T-helper 2 cell (primary cell): ENCODE measurements around the gene LRBA.
"Not testable (repeated sequence)": the region's sequence is repeated elsewhere in the genome, so short reads cannot be mapped to it uniquely, and the experiment has no call there.

Experiments
- DNase-seq, 5 experiments: peaks; one replicate each; pipeline versions ENCODE4 v3.0.0 to v3.0.0-alpha.2; 2012 to 2022

Gene LRBA

DNA sequence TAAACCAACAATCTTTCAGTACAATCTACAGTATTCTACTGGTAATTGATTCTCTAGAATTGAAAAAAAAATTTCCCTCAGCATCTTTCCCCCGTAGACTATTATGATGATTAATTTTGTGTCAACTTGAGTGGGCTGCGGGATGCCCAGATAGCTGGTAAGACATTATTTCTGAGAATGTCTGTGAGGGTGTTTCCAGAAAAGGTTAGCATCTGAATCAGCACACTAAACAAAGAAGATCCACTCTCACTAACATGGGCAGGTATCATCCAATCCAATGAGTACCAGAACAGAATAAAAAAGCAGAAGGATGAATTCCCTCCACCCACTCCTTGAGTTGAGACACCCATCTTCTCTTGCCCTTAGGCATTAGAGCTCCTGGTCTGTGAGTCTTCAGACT lies 619.2 kb downstream of the LRBA start:
- peak in 1 of 5 experiments; percentile 73 for DNase-seq

- no peak for DNase-seq
Measured at GRCh38 chr4:150394046-150394445, 621.0 kb downstream of the LRBA start.

DNA sequence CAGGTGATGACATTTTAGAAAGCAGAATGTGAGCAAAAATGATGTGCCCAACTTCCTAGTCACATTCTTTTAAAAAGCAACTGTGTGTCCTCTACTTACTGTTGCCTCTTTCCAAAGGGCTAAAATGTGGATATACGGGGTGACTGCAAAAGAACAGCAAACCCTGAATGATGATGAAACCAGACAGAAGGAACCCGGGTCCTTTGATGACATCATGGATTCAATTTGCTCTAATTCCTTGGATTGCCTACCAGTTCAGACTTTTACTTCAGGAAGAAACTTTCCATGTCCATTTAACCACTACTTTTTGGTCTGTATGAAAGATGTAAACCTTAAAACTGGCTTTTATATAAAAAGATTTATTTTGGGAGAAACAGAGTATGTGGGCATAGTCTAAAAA lies 624.0 kb downstream of the LRBA start:
- DNase-seq = no peak

DNA sequence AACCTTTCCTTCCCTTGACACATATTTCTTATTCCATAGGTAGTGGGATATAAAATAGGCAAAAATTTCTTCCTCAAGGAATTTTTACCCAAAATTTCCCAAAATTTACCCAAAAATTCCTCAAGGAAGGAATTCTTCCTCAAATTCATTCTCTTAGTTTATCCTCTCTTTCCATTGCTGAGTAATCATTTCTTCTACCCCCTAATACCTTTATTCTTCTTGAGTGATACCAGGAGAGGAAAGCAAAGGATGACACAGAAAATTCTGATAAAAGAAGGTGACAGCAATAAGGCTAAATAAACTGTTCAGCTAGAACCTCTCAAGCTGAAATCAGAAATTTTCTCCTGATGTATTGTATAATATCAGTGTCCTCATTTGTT lies 624.6 kb downstream of the LRBA start:
- DNase-seq = no peak

DNA sequence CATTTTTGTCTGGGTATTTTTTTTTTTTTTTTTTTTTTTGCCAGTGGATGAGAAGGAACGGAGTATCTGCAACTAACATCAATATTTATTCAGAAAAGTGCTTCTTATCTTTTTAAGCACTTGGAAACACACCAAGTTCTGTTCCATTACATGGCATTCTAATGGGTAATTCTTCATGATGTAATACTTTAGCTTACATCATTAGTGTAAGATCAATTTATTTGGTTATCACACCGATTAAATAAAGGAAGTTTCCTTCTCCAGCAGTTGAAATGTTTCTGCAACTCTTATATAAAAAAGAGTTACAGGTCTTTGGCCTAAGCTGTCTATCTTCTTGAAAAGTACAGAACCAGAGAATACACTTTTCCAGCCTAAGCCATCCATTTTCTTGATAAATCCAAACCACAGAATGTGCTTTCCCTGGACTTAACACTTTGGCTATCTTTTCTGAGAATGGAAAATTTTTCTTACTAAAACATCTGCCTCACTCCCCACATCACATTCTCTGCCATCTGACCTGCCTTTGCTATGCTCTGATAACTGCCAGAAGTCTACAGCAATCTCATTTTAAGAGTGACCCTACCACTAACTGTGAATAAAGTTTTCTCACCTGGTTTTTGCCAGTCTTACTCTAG lies 625.1 kb downstream of the LRBA start:
- no peak for DNase-seq

DNA sequence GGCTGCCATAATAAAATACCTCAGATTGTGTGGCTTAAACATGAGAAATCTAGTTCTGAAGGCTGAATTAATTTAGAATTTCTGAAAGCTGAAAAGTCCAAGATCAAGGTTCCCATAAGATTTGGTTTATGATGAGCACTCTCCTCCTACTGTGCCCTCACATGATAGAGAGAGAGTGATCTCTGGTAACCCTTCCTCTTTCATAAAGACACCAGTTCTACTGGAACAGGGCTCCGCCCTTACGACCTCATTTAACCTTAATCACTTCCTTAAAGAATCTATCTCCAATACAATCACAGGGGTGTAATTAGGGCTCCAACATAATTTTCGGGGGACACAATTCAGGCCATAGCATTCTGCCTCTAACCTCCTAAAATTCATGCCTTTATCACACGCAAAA lies 627.1 kb downstream of the LRBA start:
- no peak for DNase-seq

- DNase-seq = not testable (repeated sequence)
Measured at GRCh38 chr4:150386415-150386814, 628.7 kb downstream of the LRBA start.

DNA sequence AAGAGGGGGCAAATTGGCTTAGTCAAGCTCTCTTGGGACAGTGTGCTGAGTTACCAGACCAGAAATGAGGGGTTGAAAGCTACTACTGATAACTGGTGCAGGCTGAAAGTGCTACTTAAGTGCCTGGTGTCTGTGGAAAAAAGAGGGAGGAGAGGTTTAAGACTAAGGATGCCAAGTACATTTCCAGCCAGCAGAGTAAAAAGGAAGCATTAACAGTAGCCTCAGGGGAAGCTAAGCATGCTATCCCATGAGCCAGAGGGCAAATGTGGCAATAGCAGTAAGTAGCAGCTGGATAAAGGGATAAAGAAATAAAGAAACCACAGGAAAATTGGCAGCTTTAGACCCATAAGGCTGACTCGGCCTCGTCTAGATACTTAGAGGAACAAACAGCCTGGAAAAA lies 629.5 kb downstream of the LRBA start:
- no peak for DNase-seq

DNA sequence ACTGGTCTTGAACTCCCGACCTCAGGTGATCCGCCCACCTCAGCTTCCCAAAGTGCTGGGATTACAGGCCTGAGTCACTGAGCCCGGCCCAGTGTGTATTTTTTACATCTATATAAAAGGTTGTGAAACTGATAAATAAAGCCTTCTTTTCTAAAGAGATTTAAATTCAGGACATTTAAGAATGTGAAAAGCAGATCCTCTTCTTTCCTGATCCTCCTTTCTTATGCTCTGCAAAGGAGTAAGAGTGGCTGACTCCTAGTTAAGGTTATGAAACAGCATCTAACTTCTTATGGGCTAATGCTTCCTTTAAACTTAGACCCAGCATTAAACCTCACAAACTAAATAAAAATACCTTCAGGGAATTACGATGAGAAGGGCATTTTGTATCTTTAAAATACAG lies 630.8 kb downstream of the LRBA start:
- no peak for DNase-seq

GRCh38 chr4:150382028-150382427 lies 633.1 kb downstream of the LRBA start:
- DNase-seq = no peak

- no peak for DNase-seq
Measured at GRCh38 chr4:150381609-150382008, 633.5 kb downstream of the LRBA start.

- DNase-seq = no peak
Measured at GRCh38 chr4:150381036-150381435, 634.0 kb downstream of the LRBA start.

DNA sequence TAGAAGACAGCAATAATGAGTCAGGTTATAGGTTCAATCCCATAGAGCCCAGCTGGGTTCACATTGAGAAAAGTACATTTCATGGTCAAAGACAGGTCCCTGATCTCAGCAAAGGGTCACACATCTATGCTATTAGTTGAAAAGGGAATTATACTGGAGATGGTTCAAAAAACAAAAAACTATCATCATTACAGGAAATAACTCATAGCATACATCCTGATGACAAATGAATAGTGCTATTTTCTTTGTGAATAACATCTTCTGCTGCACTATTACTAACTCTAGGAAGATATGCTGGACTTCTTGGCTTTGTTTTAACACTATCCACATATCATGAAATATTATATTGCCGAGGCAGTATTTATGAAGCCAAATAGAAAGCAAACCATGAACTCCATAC lies 635.6 kb downstream of the LRBA start:
- DNase-seq = no peak

GRCh38 chr4:150375025-150375424 lies 640.1 kb downstream of the LRBA start:
- no peak for DNase-seq

DNA sequence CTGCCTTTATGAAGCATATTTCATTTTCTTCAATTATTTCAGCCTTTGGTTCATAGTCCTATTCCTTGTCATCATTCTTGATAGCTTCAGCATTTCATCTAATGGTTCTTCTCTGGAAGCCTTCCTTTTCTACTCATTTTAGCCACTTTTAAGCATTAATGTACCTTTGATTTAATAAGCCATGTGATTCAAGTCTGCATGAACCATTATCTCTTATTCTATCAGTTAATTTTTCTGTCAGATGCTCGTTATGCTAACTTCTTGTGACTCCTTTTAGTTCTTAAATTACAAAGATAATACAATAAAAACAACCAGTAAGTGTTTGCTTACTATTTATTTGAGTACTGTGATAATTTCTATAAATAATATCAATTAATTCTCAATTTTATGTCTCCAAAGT lies 643.2 kb downstream of the LRBA start:
- no peak for DNase-seq

GRCh38 chr4:150369434-150370380 lies 645.4 kb downstream of the LRBA start:
- DNase-seq = no peak

- no peak for DNase-seq
Measured at GRCh38 chr4:150368667-150369066, 646.4 kb downstream of the LRBA start.

DNA sequence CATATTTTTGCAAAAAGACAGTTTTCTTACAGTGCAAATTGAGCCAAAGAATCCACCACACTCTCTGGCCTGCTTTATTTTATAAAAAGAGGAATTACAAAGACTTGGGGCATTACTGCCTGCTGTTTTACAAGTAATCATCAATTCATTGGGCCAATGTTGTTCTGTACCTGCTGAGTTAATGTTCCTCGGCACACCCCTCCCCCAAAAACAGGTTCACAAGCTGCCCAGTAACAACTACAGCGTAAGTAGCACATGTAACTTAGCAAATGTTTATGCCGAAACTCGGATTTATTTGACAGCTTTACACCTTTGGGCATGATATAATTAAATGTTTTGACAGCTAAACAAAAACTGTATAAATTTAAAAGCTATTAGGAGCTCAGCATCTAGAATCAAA lies 647.8 kb downstream of the LRBA start:
- no peak for DNase-seq

- DNase-seq = no peak
Measured at GRCh38 chr4:150366487-150366999, 648.5 kb downstream of the LRBA start.

DNA sequence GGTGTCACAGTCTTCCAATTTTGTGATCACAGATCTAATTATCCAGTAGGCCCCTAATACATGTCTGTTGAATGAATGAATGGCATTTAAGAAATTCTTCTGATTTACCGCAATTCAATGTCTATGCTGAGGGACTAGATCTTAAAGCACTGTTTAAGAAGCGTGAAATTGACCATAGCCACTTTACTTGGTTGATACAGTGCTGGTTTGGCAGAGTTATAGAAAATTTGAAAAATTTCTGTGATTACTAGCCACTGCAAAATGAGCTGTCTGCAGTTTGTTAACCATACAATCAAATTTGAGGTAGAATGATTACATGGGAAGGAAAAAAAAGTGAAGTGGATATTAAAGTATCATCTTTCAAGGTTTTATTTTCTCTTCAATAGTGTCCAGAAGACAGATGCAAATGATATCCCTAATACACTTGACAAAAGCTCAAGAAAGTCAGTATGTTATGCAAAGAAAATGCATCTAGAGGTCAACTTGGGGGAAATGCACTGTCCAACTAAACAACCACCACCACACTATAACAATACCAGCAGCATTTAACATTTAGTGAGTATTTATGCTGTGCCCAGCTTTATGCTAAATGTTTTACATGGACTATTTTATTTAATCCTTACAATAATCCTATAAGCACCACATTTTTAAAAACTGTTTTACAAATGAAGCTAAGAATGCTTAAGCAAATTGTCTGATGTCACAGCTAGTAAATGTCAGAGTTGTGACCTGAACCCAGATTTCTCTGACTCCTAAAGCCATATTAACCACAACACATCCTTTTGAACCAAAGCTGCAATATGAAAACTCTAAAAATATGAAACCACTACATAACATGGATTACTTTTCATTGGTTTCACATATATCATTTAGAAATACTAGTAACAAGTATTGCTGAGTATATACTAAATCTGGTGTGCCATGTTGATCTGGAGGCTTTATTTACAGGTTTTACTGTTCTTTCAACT lies 651.1 kb downstream of the LRBA start:
- peak in 1 of 5 experiments; percentile 51 for DNase-seq

- DNase-seq = no peak
Measured at GRCh38 chr4:150358691-150359090, 656.4 kb downstream of the LRBA start.

DNA sequence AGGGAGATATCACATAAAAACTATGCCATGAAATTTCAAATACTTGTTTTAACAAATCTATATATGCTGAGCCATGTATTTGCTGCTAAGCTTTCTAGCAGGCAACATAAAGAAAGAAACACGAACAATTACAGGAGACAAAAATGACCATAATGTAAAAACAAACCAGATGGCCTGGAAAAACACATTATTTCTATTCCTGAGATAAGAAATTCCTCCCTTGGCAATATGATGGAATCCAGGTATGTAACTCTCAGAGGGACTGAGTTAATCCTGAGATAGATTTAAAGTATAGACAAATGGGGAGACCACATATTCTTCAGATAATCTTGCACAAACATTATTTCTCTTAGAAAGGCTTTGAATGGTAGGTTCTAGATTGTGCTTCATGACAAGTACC lies 657.3 kb downstream of the LRBA start:
- DNase-seq = no peak
